GM12873 (cell line): Measurements from ENCODE around the gene IRAK1.
A peak's percentile ranks its signal among the peaks of the same experiment; 100 is the strongest.

ENCODE experiments used
- TF ChIP-seq, protein P1 (sequence below): IDR thresholded peaks from 2 replicates; pipeline ENCODE4 v1.5.1; 2012; ENCODE audit warnings: low read depth, mild to moderate bottlenecking, moderate library complexity, low read length, control low read depth; ENCODE audit not compliant: insufficient read depth; ENCODE audit errors: missing control alignments

IRAK1 gene

GRCh38 chrX:154058214-154058997 is 38.7 kb upstream of the IRAK1 start:
- TF ChIP-seq, protein P1, sequence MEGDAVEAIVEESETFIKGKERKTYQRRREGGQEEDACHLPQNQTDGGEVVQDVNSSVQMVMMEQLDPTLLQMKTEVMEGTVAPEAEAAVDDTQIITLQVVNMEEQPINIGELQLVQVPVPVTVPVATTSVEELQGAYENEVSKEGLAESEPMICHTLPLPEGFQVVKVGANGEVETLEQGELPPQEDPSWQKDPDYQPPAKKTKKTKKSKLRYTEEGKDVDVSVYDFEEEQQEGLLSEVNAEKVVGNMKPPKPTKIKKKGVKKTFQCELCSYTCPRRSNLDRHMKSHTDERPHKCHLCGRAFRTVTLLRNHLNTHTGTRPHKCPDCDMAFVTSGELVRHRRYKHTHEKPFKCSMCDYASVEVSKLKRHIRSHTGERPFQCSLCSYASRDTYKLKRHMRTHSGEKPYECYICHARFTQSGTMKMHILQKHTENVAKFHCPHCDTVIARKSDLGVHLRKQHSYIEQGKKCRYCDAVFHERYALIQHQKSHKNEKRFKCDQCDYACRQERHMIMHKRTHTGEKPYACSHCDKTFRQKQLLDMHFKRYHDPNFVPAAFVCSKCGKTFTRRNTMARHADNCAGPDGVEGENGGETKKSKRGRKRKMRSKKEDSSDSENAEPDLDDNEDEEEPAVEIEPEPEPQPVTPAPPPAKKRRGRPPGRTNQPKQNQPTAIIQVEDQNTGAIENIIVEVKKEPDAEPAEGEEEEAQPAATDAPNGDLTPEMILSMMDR = no peak

- TF ChIP-seq, protein P1 = no peak
These were observed 38.1 kb upstream of the IRAK1 start for GRCh38 chrX:154057791-154058190.

DNA sequence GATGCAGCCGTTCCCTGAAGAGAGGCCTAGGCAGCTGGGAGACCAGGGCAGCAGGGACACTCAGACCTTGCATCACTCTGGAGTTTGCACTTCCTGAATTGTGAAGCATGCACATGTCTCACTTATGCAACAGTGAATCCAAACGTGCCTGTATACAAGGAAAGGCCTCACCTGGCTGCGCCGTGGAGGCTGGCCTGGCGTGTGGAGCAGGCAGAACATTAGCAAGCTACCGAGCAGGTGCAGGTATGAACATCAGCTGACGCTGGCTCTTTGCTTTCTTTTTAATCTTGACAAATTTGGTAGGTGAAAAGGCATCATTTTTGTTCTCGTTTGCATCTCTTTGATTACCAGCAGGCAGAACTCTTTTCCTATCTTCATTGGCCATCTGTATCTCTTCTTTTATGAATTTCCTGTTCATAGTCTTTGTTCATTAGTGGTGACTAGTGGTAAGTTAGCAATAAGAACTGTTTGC is 37.1 kb upstream of the IRAK1 start:
- TF ChIP-seq, protein P1 = no peak

DNA sequence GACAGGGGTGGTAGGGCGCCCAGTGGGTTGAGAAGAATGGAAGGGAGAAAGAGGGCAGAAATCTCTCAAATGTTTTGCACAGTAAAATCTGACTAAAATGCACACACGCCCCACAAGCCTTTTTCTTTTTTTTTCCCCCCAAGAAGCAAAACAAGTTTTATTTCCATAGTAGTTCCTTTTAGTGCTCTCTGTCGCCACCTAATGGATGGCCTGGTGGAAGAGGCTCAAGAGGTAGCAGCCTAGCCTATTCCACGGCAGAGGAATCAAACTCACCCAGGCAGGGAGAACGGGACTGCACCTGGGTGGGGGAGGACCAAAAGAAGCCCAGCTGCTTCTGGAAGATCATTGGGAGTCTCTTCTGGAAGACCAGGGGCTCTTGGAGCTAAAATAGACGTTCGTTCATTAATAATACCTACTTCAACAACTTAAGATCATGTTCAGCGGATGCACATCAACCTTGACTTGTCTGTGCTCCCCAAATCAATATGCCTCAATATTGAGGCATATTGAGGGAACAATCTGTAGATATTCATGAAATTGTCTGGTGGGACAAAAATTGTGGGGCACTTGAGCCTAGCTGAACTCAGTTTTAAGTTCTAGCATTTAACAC is 31.6 kb upstream of the IRAK1 start:
- TF ChIP-seq, protein P1 = peak; percentile 83

GRCh38 chrX:154050113-154050495 is 30.4 kb upstream of the IRAK1 start:
- TF ChIP-seq, protein P1 = no peak

DNA sequence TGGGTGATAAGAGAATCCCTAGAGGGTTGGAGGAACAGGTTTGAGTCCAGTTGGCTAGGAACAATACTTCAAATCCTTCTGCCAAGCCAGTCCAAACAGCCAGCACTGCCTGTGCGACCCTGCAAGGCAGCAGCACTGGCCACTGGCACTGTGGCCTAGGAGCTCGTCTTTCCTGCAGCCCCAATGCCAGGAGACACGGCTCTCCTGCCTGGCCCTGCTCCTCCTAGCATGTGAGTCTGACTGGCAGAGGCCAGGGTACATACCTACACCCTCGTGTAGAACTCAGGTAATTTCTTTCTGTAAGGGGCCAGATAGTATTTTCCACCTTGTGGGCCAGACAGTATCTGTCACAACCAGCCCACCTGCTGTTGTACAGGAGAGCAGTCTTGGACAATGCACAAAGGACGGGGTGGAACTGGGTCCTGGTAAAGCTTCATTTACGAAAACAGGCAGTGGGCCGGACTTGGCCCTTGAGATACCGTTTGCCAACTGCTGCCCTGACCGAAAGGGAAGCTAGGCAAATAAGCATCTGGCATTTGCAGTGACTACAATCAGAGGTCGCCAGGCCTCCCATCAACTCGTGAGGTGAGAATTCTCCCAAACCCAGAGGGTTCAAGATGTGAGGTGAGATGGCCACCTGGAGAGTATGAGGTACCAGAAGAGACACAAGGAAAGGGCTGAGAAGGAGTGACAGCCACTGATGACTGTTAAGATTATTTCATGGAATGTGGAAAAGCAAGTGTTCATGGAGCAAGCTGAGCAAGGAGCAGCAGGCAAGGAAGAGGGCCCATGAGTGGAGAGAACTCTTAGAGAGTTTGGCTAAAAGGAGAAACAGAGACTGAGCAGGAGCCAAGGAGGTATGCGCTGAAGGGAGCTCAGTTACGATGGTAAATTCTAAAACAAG is 29.8 kb upstream of the IRAK1 start:
- TF ChIP-seq, protein P1 = no peak

- TF ChIP-seq, protein P1 = no peak
These were observed 28.7 kb upstream of the IRAK1 start for GRCh38 chrX:154048398-154048797.
